ENCODE data around the gene FYCO1.

- no peak for TF ChIP-seq SPI1 (IDR thresholded peaks at IDR 0.05; ENCODE audit: low read depth, low read length)
- TF ChIP-seq POLR2A (IDR thresholded peaks at IDR 0.05; ENCODE audit: low read depth, low read length): no peak
- no peak for TF ChIP-seq TAF1 (IDR thresholded peaks at IDR 0.05; ENCODE audit: low read depth, low read length)
- no peak for TF ChIP-seq POLR2AphosphoS5 (IDR thresholded peaks at IDR 0.05; ENCODE audit: low read depth, low read length)
Measured at GRCh38 chr3:45887759-45888511, 107.7 kb downstream of the FYCO1 start.
